ENCODE data around the gene ALX4. TPM values are rescaled to one million over a fixed set of nuclear protein-coding genes. Genes with fewer than 3 reads are reported as not detected.

The ALX4 gene
- total and polyA plus RNA-seq, 9 of the 15 experiments (the other 6 are each of a cell fraction or from before 2014, with no cell fraction given), result 0.07 to 1.2 (median 0.33) TPM

GRCh38 chr11:44319552-44320288 is 9.8 kb upstream of the ALX4 start:
- ChIA-PET CTCF (ENCODE audit: low intra/inter-chr PET ratio) (interaction anchor here (1.1 kb wide), 1 partner anchor 226 kb away, joined by 3 read pairs; no protein-coding TSS in a partner anchor), POLR2A (interaction anchor here (0.5 to 1.3 kb wide), 4 partner anchors 11 to 41 kb away, joined by 3 to 4 read pairs (median 4); no protein-coding TSS in a partner anchor)
- intact Hi-C loops (cut with micrococcal nuclease), result loop anchor here (1.0 kb wide), 1 partner anchor 14 kb away; no protein-coding TSS in a partner anchor
- TF ChIP-seq NR2C1 (IDR thresholded peaks at IDR 0.05) (no peak), NR2C1 (tag; IDR thresholded peaks at IDR 0.05) (peak; percentile 30; the same call in 1 of the 2 replicates), RBM22 (IDR thresholded peaks at IDR 0.05; ENCODE audit: low read depth, low read length, poor library complexity, severe bottlenecking) (no peak), PCBP2 (IDR thresholded peaks at IDR 0.05; ENCODE audit: low read depth, low read length, poor library complexity, severe bottlenecking) (no peak), UBTF (IDR thresholded peaks at IDR 0.05; ENCODE audit: borderline replicate concordance in 1 of 2, low read depth in 2 of 2, low read length in 2 of 2) (peak in 1 of 2 experiments; percentile 33; a peak in 1 of 4 replicates), KDM4B (IDR thresholded peaks at IDR 0.05; ENCODE audit: borderline replicate concordance in 2 of 2, low read depth in 1 of 2) (no peak), GMEB1 (CRISPR knock-in tag; IDR thresholded peaks at IDR 0.05) (no peak), ZNF134 (CRISPR knock-in tag; conservative IDR thresholded peaks at IDR 0.05) (0 out of 2 replicates have a peak, but pooled peaks have one; percentile 23), GTF2A2 (tag; IDR thresholded peaks at IDR 0.05) (no peak), ATF7 (IDR thresholded peaks at IDR 0.05) (peak; percentile 44; the same call in 1 of the 2 replicates), CTBP1 (IDR thresholded peaks at IDR 0.05; ENCODE audit: borderline replicate concordance) (0 out of 2 replicates have a peak, but pooled peaks have one; percentile 13), MAZ (CRISPR knock-in tag; conservative IDR thresholded peaks at IDR 0.05 in 1 of 2, IDR thresholded peaks at IDR 0.05 in 1 of 2) (peak; percentile 23 to 61; a peak in 2 of 4 replicates), CBX2 (IDR thresholded peaks at IDR 0.05; ENCODE audit: insufficient read depth, low read length, poor library complexity, severe bottlenecking) (no peak), CXXC5 (CRISPR knock-in tag; IDR thresholded peaks at IDR 0.05) (peak; percentile 45), RBFOX2 (IDR thresholded peaks at IDR 0.05; ENCODE audit: low read depth, low read length) (peak; percentile 74), ZBTB1 (CRISPR knock-in tag; IDR thresholded peaks at IDR 0.05; ENCODE audit: borderline replicate concordance, low read depth) (no peak), GABPA (tag; conservative IDR thresholded peaks at IDR 0.05; ENCODE audit: low read depth) (peak; percentile 35; the same call in 1 of the 2 replicates)

More at GRCh38 chr11:44319552-44320288, 9.8 kb upstream of the ALX4 start:
- DNase-seq (ENCODE audit: extremely low read depth in 1 of 4, low spot score in 3 of 4) (peak; percentile 47 to 72 (median 56)), ATAC-seq (peak; percentile 83), FAIRE-seq (no peak)
- no peaks in the 10 kb centered on the region for H3K36me3 ChIP-seq (ENCODE audit: control insufficient read depth, insufficient read depth, low read length)
- peaks cover 11 to 53% of the 10 kb centered on the region in 2 experiments; a peak in 4 of 5 replicates for H3K27me3 ChIP-seq (ENCODE audit: control insufficient read depth in 2 of 2, insufficient read depth in 2 of 2, low read length in 2 of 2)
- peaks cover 21 to 29% of the 10 kb centered on the region in 2 experiments for H3K4me1 ChIP-seq (replicated peaks in 1 of 2; ENCODE audit: control insufficient read depth in 2 of 2, insufficient read depth in 2 of 2, low read length in 2 of 2)
- peak overlapping the region; percentile 14 for H3K4me3 ChIP-seq
- no peaks in the 10 kb centered on the region for H3K9me3 ChIP-seq (replicated peaks; ENCODE audit: control insufficient read depth, insufficient read depth, low read depth, low read length)
- 4% methylated on average over 44 of the region's 53 CpGs for WGBS (ENCODE audit: insufficient coverage, low coverage, missing lambda C conversion rate)
- in situ Hi-C loops (cut with MboI), result no loop called here
- H3K79me2 ChIP-seq (ENCODE audit: control insufficient read depth, insufficient read depth, low read length), result no peaks in the 10 kb centered on the region
- peak overlapping the region; percentile 82 for H2AFZ ChIP-seq (ENCODE audit: low read depth, low read length)
- H3K27ac ChIP-seq (ENCODE audit: extremely low read depth, low read depth, low read length), result no peak overlapping the region; the same call in 2 of the 3 replicates
- peak overlapping the region; percentile 15 to 87; a peak in 3 of 4 replicates for H3K9ac ChIP-seq (ENCODE audit: insufficient read depth in 1 of 2, low read depth in 2 of 2, low read length in 2 of 2)
- H3K9me1 ChIP-seq (ENCODE audit: control insufficient read depth, insufficient read depth, low read length), result no peaks in the 10 kb centered on the region
- H3K4me2 ChIP-seq (ENCODE audit: insufficient read depth, low read length), result peak overlapping the region; percentile 61
- BruUV-seq (replicated peaks), result TSS peak; percentile 63
- H4K20me1 ChIP-seq (replicated peaks; ENCODE audit: control insufficient read depth, insufficient read depth, low read length), result 0 out of 2 replicates have a peak, but pooled peaks cover 3% of the 10 kb centered on the region
